Activated CD8-positive, alpha-beta T cell treated with anti-CD3 and anti-CD28 coated beads for 36 hours (primary cell): ENCODE data around the gene AUH. TPM values are rescaled to one million over a fixed set of nuclear protein-coding genes. Genes with fewer than 3 reads are reported as not detected.

Experiments used
- ATAC-seq: fragments of 200-7000 bp; cut with Tn5 transposase; one replicate; pipeline ENCODE4 v1.10.0; 2021; ENCODE audit warnings: mild to moderate bottlenecking, moderate library complexity
- CTCF ChIA-PET: fragments of 350-600 bp; sonication (Branson Sonifier 250); formaldehyde crosslinking; loops from one replicate; lab custom pipeline; 2021; ENCODE audit warnings: antibody characterized with exemption; lab: Charles Lee
- POLR2A ChIA-PET: fragments of 350-600 bp; sonication (Branson Sonifier 250); formaldehyde crosslinking; loops from one replicate; lab custom pipeline; 2021; ENCODE audit warnings: antibody characterized with exemption; lab: Charles Lee
- DNase-seq: peaks from one replicate; pipeline ENCODE4 v3.0.0-alpha.2; 2020
- H3K27ac Mint-ChIP-seq: one replicate; pipeline ENCODE4 v1.8.0; 2021; ENCODE audit warnings: mild to moderate bottlenecking, mixed read lengths
- H3K27me3 Mint-ChIP-seq: one replicate; pipeline ENCODE4 v1.8.0; 2021; ENCODE audit warnings: mixed read lengths
- H3K36me3 Mint-ChIP-seq: one replicate; pipeline ENCODE4 v1.8.0; 2021; ENCODE audit warnings: low read depth, mixed read lengths
- H3K4me1 Mint-ChIP-seq: one replicate; pipeline ENCODE4 v1.8.0; 2021; ENCODE audit warnings: low read depth, mixed read lengths
- H3K4me3 Mint-ChIP-seq: one replicate; pipeline ENCODE4 v1.8.0; 2021; ENCODE audit warnings: mild to moderate bottlenecking, moderate library complexity, mixed read lengths
- H3K9me3 Mint-ChIP-seq: one replicate; pipeline ENCODE4 v1.8.0; 2021; ENCODE audit warnings: mixed read lengths
- intact Hi-C: fragments of 100-400 bp; cut with micrococcal nuclease; formaldehyde crosslinking; loops from one replicate; pipeline ENCODE4 v1.10.0; 2022
- total RNA-seq, 2 experiments: library from RNA; stranded (reverse); gene quantifications; one replicate each; pipeline ENCODE4 v1.2.3, GENCODE V29; 2021
- TF ChIP-seq, protein P1 (sequence below): fragments of 200-600 bp; IDR thresholded peaks from one replicate; pipeline ENCODE4 v1.8.0; 2022; ENCODE audit warnings: antibody characterized with exemption, mild to moderate bottlenecking

The AUH gene
- total RNA-seq, 2 experiments from 2014 or later: 30.8 to 31.1 TPM

DNA sequence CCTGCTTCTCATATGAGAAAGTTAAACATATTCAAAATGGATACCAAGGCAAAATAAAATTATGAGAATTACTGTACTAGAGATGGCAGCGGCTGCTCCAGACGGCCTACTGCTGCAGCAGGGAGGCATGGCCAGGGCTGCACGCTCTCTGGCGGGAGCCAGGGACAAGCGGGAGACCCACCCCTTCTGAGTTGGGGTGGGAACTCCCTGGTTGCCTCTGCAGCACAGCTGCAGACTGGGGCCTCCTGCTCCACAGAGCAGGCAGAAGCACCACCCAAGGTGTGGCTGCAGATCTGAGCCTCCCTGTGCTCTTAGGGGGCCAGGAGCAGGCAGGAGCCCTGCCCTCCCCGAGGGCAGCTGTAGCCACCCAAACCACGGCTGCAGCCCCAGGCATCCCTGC is 2.3 kb upstream of the AUH start:
- peaks cover 7% of the 10 kb centered on the region for H3K27me3 Mint-ChIP-seq
- DNase-seq: no peak
- no peaks in the 10 kb centered on the region for H3K9me3 Mint-ChIP-seq
- no peak for ATAC-seq
- intact Hi-C loops: no loop called here
- H3K36me3 Mint-ChIP-seq: peaks cover 18% of the 10 kb centered on the region
- ChIA-PET POLR2A (no interaction called here), CTCF (no interaction called here)
- H3K4me3 Mint-ChIP-seq: no peak overlapping the region
- TF ChIP-seq, protein P1, sequence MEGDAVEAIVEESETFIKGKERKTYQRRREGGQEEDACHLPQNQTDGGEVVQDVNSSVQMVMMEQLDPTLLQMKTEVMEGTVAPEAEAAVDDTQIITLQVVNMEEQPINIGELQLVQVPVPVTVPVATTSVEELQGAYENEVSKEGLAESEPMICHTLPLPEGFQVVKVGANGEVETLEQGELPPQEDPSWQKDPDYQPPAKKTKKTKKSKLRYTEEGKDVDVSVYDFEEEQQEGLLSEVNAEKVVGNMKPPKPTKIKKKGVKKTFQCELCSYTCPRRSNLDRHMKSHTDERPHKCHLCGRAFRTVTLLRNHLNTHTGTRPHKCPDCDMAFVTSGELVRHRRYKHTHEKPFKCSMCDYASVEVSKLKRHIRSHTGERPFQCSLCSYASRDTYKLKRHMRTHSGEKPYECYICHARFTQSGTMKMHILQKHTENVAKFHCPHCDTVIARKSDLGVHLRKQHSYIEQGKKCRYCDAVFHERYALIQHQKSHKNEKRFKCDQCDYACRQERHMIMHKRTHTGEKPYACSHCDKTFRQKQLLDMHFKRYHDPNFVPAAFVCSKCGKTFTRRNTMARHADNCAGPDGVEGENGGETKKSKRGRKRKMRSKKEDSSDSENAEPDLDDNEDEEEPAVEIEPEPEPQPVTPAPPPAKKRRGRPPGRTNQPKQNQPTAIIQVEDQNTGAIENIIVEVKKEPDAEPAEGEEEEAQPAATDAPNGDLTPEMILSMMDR: no peak
- H3K4me1 Mint-ChIP-seq: peaks cover 21% of the 10 kb centered on the region
- H3K27ac Mint-ChIP-seq: no peak overlapping the region

GRCh38 chr9:91362051-91362611 is 413 bp upstream of the AUH start:
- H3K27me3 Mint-ChIP-seq: no peaks in the 10 kb centered on the region
- intact Hi-C loops: no loop called here
- ChIA-PET POLR2A (interaction anchor here (0.6 to 5.4 kb wide), 9 partner anchors 11 to 154 kb away, joined by 3 to 28 read pairs (median 4); no protein-coding TSS in a partner anchor), CTCF (interaction anchor here (1.6 to 5.7 kb wide), 2 partner anchors 9 to 63 kb away, joined by 4 to 32 read pairs; partner anchors contain the start of gene NFIL3)
- peak overlapping the region; percentile 85 for H3K27ac Mint-ChIP-seq
- ATAC-seq (no peak), DNase-seq (no peak)
- peaks cover 34% of the 10 kb centered on the region for H3K36me3 Mint-ChIP-seq
- no peaks in the 10 kb centered on the region for H3K9me3 Mint-ChIP-seq
- peak overlapping the region; percentile 89 for H3K4me3 Mint-ChIP-seq
- TF ChIP-seq, protein P1: no peak
- H3K4me1 Mint-ChIP-seq: peaks cover 40% of the 10 kb centered on the region

- no peak for DNase-seq
- CTCF ChIA-PET: interaction anchor here (0.9 to 5.7 kb wide), 6 partner anchors 7 to 446 kb away, joined by 4 to 32 read pairs (median 5); partner anchors contain the start of gene NFIL3
- no peaks in the 10 kb centered on the region for H3K9me3 Mint-ChIP-seq
- TF ChIP-seq, protein P1: no peak
- H3K36me3 Mint-ChIP-seq: peaks cover 45% of the 10 kb centered on the region
- peaks cover 51% of the 10 kb centered on the region for H3K4me1 Mint-ChIP-seq
- peak overlapping the region; percentile 87 for H3K27ac Mint-ChIP-seq
- intact Hi-C loops: no loop called here
- H3K27me3 Mint-ChIP-seq: no peaks in the 10 kb centered on the region
- no peak for ATAC-seq
- POLR2A ChIA-PET: interaction anchor here (0.5 to 5.4 kb wide), 17 partner anchors 9 to 260 kb away, joined by 3 to 32 read pairs (median 3); partner anchors contain the start of gene NFIL3
- peak overlapping the region; percentile 89 for H3K4me3 Mint-ChIP-seq
Observed at GRCh38 chr9:91360551-91361290, 997 bp downstream of the AUH start.

DNA sequence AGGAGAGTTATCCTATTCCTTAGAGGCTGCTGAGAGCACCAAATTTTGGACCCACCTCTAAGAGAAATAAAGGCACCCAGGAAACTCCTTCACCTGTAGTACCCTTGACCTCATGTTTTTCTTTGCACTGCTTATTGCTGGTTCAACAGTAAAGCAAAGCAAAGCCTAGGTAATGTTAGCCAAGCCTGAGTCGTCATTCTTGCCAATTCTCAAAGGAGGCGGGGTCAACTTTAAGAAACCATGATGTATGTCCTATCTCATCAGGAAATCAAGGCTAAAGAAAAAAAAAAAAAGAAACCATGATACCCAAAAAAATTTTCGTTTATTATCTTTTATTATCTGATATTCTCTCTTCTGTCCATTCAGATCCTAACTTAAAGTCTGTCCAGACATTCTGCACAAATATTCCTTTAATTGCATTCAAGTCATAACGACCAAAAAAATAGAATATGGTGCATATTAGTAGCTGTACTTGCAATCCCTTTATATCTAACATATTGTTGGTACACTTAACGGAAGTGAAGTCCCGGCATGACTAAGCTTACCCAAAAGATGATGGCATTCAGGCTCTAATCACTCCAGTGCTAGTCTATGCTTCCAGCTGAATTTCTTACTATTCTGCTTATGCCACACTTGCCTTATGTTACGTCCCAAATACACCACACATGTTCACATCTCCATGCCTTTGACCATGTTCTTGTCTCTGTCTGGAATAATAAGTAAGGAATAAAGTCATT is 1.8 kb downstream of the AUH start:
- H3K27ac Mint-ChIP-seq: peak overlapping the region; percentile 87
- H3K4me1 Mint-ChIP-seq: peaks cover 57% of the 10 kb centered on the region
- ATAC-seq (peak; percentile 31), DNase-seq (peak; percentile 45)
- TF ChIP-seq, protein P1: no peak
- H3K9me3 Mint-ChIP-seq: no peaks in the 10 kb centered on the region
- H3K4me3 Mint-ChIP-seq: peak overlapping the region; percentile 89
- intact Hi-C loops: loop anchor here (5.0 to 10.0 kb wide), 4 partner anchors 57 to 325 kb away; no protein-coding TSS in a partner anchor
- POLR2A ChIA-PET: interaction anchor here (0.9 to 5.4 kb wide), 12 partner anchors 10 to 213 kb away, joined by 3 to 32 read pairs (median 7); partner anchors contain the start of gene NFIL3
- peaks cover 52% of the 10 kb centered on the region for H3K36me3 Mint-ChIP-seq
- H3K27me3 Mint-ChIP-seq: no peaks in the 10 kb centered on the region
- CTCF ChIA-PET: interaction anchor here (1.2 to 5.7 kb wide), 7 partner anchors 9 to 326 kb away, joined by 4 to 32 read pairs (median 5); partner anchors contain the start of gene NFIL3
